NCI-H2196 treated with DMSO at 0.1 percent for 48 hours (cell line): Measurements from ENCODE around the gene ZNF207.
"Not testable (repeated sequence)": the region's sequence is repeated elsewhere in the genome, so short reads cannot be mapped to it uniquely, and the experiment has no call there.

Source experiments
- DNase-seq: peaks from one replicate; lab custom pipeline; 2025; ENCODE audit not compliant: unreplicated experiment; lab: John Stamatoyannopoulos, UW

Gene ZNF207

DNA sequence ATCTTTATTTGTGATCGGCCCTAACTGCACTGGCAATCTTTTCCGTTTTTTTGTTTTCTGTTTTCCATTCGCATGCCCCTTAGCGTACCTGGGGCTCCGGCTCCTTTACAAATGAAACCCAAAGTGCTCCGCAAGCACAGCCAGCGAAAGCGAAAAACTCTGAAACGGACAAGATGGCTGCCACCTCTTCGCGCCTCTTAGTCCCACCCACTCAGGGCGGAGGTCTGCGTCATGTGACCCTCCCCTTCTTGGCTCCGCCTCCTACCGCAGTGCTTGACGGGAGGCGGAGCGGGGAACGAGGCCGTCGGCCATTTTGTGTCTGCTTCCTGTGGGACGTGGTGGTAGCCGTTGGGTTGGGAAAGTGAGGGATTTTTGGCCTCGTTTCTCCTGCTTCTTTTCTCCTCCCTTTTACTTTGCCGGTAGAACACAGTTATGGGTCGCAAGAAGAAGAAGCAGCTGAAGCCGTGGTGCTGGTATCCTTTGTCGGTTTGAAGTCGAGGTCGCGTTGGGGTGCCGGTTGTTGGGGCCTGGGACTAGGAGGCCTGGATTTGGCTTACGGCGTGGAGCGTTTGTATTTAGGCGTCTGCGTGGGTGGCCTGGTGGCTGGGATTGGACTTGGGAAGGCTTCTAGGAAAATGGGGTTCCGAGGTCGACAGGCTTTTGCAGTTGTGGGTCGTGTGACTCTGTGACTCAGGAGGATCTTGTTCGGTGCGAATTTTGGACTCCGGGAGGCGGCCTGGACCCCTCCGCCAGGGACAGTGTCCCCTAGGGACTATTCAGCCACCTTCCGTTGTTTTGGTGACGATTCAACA, at the start of gene ZNF207:
Gene ZNF207, plus strand, starts transcription at position 304 of the 812 bp plus-strand sequence. Its CDS starts 129 bp downstream, at position 433.
- peak; percentile 74 for DNase-seq

DNA sequence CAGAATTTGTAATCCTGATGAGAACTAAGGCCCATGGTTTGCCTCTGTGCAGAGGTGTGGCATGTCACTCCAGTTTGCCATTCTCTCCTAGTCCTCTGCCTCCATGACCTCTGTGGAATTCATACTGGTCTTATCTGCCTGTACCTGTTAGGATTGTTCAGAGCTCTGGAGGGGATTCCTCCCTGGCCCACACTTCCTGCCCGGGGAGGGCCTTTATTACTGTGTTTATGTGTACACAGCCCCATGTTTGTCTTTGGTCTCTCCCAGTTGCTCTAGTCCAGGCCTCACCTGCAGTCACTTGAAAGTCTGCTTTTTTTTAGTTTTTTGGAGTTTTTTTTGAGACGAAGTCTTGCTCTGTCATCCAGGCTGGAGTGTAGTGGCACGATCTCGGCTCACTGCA, 47.9 kb upstream of the ZNF207 start:
- DNase-seq: no peak

DNA sequence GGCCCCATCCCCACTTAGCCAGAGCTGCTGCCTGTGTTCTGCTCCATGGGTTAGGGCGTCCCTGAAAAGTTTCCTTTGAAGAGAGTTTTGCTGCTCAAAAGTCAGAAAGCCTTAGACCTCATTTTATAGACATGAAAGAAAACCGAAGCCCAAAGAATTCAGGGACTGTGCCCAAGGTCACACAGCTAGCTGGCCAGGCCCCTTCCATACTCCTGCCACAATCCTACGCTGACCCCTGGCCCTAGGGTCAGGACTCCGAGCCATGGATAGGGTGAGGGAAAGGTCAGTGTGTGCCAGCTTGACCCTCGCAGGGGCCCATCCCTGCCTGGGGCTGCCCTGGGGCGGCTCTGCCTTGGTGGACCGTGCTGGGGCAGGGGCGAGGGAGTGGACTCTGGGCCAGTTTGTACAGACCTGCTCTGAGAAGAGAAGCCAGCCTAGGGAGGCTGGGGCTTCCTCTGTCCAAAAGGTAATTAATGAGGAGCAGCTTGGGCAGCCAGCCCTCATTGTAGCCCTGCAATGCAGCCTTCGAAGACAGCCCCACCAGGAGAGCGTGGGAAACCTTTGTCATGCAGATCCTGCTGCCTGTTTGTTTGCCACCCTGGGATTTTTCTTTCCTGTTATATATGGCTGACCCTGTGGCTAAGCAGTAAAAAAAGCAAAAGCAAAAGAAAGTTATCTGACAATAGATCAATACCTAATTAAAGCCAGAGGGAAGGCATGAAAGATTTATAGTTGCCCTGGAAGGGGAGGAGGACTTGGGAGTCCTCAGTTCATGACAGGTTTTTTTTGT, 46.9 kb upstream of the ZNF207 start:
- no peak for DNase-seq

DNA sequence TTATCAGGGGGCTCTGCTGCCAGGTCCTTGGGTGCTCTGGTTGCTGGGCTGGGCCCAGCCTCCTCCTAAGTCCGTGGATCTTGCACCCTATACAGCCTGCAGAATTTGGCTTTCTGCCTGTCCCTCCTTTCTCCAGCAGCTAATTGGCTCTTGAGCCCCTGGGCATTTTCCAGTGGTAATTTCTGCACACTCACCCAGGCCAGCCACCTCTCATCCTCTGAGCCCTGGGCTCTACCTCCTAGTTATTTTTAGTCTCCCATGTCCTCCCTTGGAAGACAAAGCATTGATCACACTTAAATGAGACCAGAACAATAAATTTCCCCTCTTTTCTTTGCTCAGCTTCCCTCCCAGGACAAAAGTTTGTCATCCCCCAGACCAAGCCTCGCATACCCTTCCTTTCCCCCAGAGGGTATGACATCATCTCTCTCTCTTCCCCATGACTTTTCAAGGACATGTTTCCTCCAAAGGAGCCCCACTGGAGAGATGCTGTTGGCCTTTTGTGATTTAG, 46.1 kb upstream of the ZNF207 start:
- no peak for DNase-seq

DNA sequence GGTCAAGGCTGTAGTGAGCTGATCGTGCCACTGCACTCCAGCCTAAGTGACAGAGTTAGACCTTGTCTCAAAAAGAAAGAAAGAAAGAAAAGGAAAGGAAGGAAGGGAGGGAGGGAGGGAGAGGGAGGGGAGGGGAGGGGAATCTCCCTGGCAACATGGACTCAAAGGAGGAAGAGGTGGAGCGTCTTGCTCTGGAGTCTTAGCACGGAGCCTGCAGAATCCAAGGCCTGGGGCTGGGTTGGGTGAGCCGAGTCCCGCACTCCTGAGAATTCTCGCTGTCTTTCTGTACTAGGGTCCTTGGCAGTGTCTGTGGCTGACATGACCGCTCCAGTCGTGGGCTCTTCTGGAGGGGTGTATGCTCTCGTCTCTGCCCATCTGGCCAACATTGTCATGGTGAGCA, 44.9 kb upstream of the ZNF207 start:
- DNase-seq: no peak

DNA sequence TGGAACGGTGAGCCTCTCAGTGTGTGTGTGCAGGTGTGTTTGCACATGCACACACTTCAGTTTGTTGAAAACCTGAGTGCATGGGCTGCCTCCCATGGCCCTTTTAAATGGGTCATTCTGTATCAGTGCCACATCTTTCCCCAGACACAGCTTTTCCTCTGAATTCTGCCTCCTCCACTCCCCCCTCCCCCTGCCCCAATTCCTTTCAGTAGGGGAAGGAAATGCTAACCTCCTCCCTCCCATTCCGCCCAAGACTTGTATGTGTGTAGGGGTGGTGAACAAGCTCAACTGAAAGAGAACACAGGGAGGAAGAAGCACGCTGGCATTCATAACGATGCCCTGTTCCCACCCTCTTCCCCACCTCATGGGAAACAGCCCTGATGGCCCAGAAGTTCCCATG, 42.3 kb upstream of the ZNF207 start:
- no peak for DNase-seq

DNA sequence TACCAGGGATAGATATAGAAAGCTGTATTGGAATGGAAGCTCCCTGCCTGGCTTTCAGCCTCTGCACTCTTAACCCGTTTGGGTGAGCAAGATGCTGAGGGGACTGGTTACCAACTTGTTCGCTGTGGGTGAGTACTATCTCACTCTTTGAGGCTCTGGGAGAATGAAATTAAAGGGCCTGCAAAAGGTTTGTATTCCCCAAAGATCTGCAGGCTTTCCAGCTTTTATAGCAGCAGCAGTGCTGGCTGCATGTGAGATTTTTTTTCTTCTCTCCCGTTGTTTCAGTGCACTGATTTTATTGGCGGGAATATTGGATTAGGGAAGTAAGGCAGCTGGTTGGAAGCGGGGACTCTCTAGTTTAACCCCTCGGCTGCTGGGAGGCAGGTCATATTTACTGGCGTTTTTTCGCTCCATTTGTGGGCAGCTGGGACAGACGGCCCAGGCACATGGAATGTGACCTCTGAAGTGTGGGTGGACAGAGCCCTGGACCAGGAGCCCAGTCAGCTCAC, 38.9 kb upstream of the ZNF207 start:
- no peak for DNase-seq

DNA sequence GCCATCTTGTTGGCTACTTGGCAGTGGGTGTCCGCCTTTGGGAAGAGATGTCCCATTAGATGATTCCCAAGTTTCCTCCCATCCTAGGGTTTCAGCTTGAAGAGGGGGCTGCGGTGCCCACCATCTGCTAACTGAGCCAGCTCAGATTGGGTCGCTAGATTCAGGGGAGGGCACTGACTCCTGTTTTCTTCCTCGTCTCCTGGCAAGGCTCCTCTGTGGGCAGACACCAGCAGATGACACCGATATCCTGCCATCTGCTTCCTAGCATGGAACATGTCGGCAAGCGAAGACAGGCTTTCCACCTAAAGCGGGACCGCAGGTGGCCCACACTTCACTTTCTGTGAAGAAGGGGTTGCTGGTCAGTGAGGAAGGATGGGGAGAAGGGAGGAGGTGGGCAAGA, 35.3 kb upstream of the ZNF207 start:
- no peak for DNase-seq

DNA sequence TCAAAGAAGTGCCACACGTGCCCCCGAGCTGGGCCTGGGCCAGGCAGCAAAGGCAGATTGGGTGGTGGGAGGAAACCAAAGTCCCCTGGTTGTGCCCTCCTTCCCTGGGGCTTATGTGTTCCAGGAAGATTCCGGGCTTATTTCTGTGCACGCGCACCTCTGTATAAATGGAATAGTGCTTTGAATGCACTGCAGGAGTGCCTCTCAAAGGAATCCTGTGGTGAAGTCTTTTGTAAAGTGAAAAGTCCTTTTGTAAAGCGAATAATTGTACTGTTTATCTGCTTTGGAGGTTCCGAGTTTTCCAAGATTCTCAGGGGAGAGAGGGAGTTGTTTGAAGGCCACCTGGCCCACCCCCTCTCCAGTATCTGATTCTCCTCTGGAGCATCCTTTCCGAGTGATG, 34.8 kb upstream of the ZNF207 start:
- no peak for DNase-seq

DNA sequence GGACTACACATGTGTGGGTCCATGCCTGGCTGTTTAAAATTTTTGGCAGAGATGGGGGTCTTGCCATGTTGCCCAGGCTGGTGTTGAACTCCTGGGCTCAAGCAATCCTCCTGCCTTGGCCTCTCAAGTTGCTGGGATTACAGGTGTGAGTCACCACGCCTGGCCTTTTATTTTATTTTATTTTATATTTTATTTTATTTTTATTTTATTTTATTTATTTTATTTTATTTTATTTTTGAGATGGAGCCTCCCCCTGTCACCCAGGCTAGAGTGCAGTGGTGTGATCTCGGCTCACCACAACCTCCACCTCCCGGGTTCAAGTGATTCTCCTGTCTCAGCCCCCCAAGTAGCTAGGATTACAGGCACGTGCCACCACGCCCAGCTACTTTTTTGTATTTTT, 33.3 kb upstream of the ZNF207 start:
- DNase-seq: not testable (repeated sequence)

DNA sequence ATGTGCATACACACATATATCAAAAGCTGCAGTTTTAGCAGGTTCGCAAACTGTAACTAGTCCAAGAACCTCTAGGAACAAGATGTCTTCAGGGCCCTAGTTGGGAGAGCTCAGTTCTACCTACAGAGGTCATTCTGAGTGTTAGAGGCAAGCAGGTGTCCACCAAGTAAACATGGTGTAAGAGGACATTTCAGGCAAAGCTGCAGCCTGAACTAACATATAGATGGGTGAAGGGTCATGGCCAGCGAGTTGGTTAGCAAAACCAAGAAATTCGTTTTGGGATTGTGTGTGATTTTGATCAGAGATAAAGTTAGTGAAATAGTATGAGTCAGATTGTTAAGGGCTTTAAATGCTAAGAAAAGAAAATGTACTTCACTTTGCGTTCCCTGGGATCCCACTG, 32.6 kb upstream of the ZNF207 start:
- DNase-seq: no peak

DNA sequence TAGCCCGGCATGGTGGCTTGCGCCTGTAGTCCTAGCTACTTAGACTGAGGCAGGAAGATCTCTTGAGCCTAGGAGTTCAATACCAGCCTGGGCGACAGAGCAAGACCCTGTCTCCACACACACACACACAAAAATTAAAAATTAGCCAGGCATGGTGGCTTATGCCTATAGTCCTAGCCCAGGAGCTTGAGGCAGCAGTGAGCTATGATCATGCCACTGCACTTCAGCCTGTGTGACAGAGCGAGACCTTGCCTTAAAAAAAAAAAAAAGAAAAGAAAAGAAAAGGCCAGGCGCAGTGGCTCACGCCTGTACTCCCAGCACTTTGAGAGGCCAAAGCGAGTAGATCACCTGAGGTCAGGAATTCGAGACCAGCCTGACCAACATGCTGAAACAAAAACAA, 31.9 kb upstream of the ZNF207 start:
- no peak for DNase-seq

DNA sequence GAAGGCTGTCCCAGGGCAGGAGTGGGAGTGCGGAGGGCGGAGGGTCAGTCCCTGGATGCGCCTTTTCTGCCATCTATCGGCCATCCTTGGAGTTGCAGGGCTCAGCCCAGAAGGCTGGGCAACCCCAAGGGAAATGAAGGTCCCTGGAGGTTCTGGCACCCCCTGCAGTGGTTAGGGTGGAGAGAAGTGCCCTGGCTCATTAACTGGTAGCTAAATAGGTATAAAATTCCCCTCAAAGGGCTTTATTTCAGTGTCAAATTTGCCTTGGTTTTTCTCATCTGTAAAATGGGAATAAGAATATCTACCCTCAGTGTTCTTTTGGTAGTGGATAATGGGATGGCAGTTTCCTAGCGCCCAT, 30.4 kb upstream of the ZNF207 start:
- DNase-seq: no peak

DNA sequence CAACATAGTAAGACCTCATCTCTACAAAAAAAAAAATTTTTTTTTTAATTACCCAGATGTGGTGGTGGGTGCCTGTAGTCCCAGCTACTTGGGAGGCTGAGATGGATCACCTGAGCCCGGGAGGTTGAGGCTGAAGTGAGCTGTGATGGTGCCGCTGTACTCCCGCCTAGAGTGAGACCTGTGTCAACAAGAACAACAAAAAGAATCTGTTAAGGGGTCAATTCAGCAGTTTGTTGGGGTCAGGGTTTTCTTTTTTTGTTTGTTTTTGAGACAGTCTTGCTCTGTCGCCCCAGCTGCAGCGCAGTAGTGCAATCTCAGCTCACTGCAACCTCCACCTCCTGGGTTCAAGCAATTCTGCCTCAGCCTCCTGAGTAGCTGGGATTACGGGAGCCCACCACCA, 29.9 kb upstream of the ZNF207 start:
- DNase-seq: not testable (repeated sequence)

DNA sequence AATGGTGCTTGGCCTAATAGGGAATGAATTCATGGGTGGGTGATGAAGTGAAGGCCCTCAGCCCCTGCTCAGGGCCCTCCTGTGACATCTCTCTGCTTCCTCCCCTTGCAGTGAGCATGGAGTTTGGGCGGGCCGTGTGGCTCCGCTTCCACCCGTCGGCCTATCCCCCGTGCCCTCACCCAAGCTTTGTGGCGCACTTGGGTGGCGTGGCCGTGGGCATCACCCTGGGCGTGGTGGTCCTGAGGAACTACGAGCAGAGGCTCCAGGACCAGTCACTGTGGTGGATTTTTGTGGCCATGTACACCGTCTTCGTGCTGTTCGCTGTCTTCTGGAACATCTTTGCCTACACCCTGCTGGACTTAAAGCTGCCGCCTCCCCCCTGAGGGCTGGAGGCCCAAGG, 29.1 kb upstream of the ZNF207 start:
- DNase-seq: no peak

DNA sequence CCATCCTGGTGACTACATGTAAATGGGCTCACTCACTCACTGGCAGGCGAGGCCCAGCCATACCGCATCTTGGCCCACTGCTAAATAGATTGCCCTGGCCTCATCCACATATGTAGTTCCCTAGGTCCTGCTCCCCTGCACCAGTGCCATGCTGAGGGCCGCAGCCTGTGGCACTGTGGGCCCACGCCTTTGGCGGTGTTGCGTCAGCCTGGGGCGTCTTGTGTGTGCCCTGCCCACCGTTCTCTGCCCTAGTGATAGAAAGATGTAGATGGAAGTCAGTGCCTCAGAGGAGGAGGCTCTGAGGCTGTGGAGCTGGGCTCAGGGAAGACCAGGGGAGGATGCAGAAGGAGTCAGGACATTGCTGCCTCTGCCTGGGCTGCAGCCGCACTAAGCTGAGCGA, 26.9 kb upstream of the ZNF207 start:
- no peak for DNase-seq

DNA sequence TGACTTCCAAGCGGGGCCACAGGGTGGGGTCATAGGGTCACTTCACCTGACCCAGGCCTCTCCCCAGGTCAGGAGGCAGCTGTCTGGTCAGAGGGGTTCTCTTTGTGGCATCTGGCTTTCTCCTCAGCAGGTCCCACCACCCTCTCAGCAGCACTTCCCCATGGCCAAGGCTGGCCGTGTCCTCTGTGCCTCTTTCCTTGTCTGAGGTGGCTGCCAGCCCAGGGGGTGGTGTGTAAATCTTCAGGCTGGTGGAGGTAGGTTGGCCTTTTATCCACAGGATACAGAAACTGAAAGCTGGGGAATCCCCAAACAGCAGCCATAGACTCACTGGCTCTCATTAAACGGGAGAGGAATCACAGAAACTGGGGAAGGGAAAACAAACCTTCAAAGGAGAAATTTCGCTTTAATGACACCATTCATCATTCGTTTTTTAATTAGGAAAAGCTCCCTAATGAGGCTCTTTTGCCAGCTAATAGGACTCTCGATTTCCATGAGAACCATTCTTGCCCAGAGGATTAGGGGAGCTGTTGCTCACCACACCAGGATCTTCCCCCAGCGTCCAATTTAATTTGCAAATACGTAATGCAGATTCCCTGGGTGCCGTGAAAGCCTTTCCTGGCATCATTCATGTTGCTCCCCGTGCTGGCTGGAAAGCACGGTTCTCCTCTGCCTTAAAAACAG, 26.0 kb upstream of the ZNF207 start:
- DNase-seq: no peak

DNA sequence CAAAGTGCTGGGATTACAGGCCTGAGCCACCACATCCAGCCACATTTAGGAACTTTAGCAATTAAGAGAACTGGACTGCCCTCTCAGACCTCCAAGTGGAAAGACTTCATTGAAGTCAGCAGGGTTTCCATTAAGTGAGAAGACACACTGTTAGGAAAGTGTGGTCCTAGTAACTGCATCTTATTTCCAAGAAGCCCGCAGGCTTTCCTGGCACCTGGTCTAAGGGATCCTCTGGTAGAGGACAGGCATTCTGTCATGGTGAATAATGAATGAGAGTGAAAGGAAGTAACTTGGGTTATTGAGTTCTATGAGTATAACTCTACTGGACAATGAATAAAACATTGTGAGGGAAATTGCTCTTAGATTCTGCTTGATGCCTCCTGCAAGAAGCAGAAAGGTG, 22.0 kb upstream of the ZNF207 start:
- DNase-seq: no peak

DNA sequence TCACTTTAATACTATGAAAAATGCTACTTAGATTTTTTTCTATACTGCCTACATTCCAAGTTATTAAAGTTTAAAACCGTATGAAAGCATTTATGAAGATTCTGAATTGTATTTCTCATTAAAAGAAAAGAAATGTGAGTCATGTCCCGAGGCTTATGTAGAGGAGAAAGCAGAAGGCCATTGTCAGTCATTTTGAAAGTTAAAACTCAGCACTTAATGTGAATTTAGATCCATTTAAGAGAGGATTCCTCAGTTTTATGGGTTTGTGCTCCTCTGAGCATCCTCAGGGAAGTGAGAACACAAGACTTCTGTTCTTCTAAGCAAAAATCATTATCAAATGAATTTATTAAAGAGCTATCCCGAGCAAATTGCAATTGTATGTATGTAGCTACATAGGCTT, 19.8 kb upstream of the ZNF207 start:
- no peak for DNase-seq

DNA sequence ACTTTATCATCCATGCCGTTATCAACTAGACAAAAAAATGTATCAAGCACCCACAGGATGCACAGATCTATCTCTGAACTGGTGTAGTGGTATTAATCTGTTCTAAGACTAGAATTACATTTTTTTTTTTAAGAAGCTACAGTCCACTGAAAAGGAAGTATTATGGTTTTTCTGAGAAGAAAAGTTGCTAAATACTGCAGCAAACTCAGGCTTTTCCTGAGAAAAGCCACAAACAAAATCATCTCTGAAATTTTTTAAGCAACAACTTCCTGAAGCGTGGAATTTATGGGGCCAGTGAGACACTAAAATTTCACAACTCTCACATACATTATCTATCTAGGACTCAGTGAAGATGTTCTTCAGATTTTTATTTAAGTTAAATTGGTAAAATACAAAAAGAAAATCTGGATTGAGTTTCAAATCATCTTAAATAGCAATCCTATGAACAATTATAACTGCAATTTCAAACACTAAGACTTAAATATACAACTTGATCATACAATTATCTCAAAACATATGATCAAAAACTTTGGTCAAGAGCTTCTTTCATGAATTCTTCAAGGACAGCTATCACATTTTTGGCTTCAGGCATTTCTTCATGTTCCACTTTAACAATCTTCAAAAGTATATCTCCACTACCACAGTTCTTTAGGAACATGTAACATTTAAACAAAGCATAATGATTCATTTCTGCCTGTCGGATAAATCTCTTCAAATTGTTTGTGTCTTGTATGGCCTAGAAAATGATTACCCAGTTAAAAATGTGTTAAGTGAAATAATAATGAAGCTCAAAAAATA, 18.5 kb upstream of the ZNF207 start:
- no peak for DNase-seq

DNA sequence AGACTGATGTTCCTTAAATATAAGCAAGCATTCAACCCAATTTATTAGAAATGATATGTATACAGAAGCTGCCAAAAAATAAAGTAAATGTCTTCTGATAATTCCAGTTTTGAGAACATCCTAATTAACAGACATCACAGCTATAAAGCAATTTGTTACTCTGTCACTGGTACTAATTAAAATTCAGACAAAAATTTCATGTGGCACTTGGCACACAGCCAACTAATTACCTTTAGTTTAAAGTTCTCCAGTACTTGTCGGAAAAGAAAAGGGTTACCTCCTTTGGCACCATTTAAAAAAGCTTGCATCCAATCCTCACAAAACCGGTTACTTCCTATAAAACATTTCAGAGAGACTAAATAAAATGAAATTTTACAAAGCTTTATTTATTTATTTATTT, 16.8 kb upstream of the ZNF207 start:
- no peak for DNase-seq
